Measurements from ENCODE around the gene TUT4.

Gene TUT4

GRCh38 chr1:52482326-52483004 is 70.4 kb downstream of the TUT4 start:
- TF ChIP-seq, protein P1, sequence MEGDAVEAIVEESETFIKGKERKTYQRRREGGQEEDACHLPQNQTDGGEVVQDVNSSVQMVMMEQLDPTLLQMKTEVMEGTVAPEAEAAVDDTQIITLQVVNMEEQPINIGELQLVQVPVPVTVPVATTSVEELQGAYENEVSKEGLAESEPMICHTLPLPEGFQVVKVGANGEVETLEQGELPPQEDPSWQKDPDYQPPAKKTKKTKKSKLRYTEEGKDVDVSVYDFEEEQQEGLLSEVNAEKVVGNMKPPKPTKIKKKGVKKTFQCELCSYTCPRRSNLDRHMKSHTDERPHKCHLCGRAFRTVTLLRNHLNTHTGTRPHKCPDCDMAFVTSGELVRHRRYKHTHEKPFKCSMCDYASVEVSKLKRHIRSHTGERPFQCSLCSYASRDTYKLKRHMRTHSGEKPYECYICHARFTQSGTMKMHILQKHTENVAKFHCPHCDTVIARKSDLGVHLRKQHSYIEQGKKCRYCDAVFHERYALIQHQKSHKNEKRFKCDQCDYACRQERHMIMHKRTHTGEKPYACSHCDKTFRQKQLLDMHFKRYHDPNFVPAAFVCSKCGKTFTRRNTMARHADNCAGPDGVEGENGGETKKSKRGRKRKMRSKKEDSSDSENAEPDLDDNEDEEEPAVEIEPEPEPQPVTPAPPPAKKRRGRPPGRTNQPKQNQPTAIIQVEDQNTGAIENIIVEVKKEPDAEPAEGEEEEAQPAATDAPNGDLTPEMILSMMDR (IDR thresholded peaks at IDR 0.05; ENCODE audit: control insufficient read depth, insufficient read depth, low read depth, low read length, missing control alignments), result no peak
- DNase-seq (ENCODE audit: low read depth), result no peak
- no peak overlapping the region for H3K4me3 ChIP-seq (ENCODE audit: control insufficient read depth, low read depth, low read length)

GRCh38 chr1:52479076-52479475 is 73.8 kb downstream of the TUT4 start:
- TF ChIP-seq, protein P1 (IDR thresholded peaks at IDR 0.05; ENCODE audit: control insufficient read depth, insufficient read depth, low read depth, low read length, missing control alignments), result no peak
- no peak overlapping the region for H3K4me3 ChIP-seq (ENCODE audit: control insufficient read depth, low read depth, low read length)
- DNase-seq (ENCODE audit: low read depth), result no peak

DNA sequence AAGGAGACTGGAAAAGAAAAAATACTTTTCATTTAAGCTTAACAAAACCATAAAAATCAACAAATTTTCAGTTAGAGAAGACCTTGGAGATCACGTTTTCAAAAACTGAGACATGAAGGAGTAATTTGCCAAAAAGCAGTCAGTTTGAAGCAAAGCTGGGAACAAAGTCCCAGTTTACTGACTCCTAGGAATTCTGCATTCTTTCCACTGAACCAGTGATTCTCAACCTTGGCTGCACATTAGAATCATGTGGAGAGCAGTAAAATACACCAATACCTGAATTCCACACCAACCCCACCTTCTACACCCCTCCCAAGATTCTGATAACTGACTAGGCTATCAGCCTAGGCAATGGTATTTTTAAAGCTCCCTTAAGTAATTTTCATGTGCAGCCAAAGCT is 75.0 kb downstream of the TUT4 start:
- no peak for DNase-seq (ENCODE audit: low read depth)
- TF ChIP-seq, protein P1 (IDR thresholded peaks at IDR 0.05; ENCODE audit: control insufficient read depth, insufficient read depth, low read depth, low read length, missing control alignments), result no peak

GRCh38 chr1:52476943-52477342 is 75.9 kb downstream of the TUT4 start:
- no peak overlapping the region for H3K4me3 ChIP-seq (ENCODE audit: control insufficient read depth, low read depth, low read length)
- DNase-seq (ENCODE audit: low read depth), result no peak
- TF ChIP-seq, protein P1 (IDR thresholded peaks at IDR 0.05; ENCODE audit: control insufficient read depth, insufficient read depth, low read depth, low read length, missing control alignments), result no peak

More for the DNA sequence above, 75.0 kb downstream of the TUT4 start:
- H3K4me3 ChIP-seq (ENCODE audit: control insufficient read depth, low read depth, low read length), result no peak overlapping the region

- H3K4me3 ChIP-seq (ENCODE audit: control insufficient read depth, low read depth, low read length), result no peak overlapping the region
- TF ChIP-seq, protein P1 (IDR thresholded peaks at IDR 0.05; ENCODE audit: control insufficient read depth, insufficient read depth, low read depth, low read length, missing control alignments), result no peak
- DNase-seq (ENCODE audit: low read depth), result no peak
Observed at GRCh38 chr1:52474807-52475206, 78.1 kb downstream of the TUT4 start.

DNA sequence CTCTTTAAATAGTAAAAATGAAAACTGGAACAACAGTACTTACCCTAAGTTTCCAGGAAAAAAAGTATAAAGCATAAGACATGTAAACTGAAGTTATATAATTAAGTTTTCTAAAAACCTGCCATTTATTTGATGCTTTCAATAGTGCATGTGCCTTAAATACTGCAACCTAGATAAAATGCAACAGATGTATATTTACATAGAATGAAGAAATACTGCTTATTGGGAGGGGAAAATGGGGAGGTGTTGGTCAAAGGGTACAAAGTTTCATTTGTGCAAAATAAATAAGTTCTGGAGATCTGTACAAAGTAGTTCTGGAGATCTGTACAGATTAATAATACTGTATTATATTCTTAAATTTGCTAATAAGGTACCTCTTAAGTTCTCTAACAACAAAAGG is 79.9 kb downstream of the TUT4 start:
- TF ChIP-seq, protein P1 (IDR thresholded peaks at IDR 0.05; ENCODE audit: control insufficient read depth, insufficient read depth, low read depth, low read length, missing control alignments), result no peak

More for the DNA sequence above, 79.9 kb downstream of the TUT4 start:
- no peak overlapping the region for H3K4me3 ChIP-seq (ENCODE audit: control insufficient read depth, low read depth, low read length)
- no peak for DNase-seq (ENCODE audit: low read depth)
